ENCODE data around the gene SPRED2.

The SPRED2 gene

GRCh38 chr2:65267008-65267407 lies 165.4 kb downstream of the SPRED2 start:
- no peak for DNase-seq

GRCh38 chr2:65265671-65266045 lies 166.7 kb downstream of the SPRED2 start:
- DNase-seq = no peak

GRCh38 chr2:65264821-65265670 lies 167.4 kb downstream of the SPRED2 start:
- DNase-seq = peak; percentile 81

GRCh38 chr2:65263986-65264385 lies 168.4 kb downstream of the SPRED2 start:
- no peak for DNase-seq

- DNase-seq = no peak
Observed at GRCh38 chr2:65263262-65263661, 169.1 kb downstream of the SPRED2 start.

GRCh38 chr2:65261676-65262075 lies 170.7 kb downstream of the SPRED2 start:
- DNase-seq = no peak

All from hematopoietic multipotent progenitor cell treated with erythropoietin and hydrocortisone succinate and interleukin-3 and kit ligand, for 4 days (in vitro differentiated cells).